NCI-H2227 (cell line): ENCODE data around the gene SCN4A.
A peak's percentile ranks its signal among the peaks of the same experiment; 100 is the strongest.
"Not testable (repeated sequence)": the region's sequence is repeated elsewhere in the genome, so short reads cannot be mapped to it uniquely, and the experiment has no call there.

ENCODE experiments used
- DNase-seq: peaks from one replicate; lab custom pipeline; 2025; ENCODE audit not compliant: unreplicated experiment; lab: John Stamatoyannopoulos, UW

Gene SCN4A

GRCh38 chr17:63939401-63939800 lies 33.3 kb downstream of the SCN4A start:
- DNase-seq: no peak

- no peak for DNase-seq
These were observed 34.8 kb downstream of the SCN4A start for GRCh38 chr17:63937920-63938319.

DNA sequence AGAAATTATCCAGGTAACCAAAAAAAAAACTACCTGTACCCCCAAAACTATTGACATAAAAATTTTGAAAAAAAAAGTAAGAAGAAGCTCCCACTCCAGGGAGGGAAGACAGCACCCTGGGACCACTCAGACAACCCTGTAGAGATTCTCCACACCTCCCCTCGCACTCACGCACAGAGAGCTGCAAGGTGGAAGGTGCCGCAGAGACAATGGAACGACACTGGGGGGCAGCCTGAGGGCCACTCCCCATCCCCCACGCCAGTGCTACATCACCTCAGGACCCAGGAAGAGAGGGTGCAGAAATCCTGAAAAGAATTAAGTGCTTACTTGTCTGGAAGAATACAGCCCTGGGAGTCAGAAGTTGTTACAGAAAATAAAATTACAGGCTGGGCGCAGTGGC lies 35.4 kb downstream of the SCN4A start:
- DNase-seq: no peak

DNA sequence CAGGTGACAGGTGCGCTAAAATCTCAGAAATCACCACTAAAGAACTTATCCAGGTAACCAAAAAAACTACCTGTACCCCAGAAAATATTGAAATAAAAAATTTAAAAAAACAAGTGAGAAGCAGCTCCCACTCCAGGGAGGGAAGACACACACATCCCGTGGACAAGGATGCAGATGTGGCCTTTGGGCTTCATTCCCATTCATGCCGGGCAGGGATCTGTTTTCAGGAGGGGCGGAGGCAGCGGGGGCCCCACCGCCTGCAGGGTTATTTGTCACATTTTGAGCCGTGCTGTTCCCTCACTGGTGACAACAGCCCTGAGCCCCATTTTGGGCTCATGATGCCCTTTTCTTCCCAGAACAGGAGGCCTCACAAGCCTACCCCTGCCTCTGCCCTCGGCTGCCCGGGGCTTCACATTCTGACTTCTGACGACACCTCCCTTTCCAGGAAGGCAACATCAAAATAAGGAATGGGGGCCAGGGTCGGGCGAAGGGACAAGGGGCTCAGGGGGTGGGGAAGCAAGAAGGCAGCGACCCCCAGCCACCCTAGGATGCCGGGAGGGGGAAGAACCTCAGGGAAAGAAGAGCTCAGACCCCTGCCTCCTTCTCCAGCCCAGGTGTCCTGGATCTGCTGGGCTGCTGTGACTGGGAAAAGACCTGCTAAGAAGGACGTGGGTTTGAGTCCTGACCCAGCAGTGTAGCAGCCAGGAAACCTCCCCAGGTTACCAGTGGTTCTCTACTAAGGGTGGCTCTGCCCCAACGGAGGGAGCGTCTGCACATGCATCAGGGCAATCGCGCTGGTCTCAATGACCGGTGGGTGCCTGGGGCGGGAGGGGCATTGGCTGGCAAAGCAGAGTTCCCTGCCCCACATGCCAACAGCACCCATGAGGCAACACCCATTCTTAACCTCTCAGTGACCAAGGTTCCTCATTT lies 38.3 kb downstream of the SCN4A start:
- no peak for DNase-seq

GRCh38 chr17:63933598-63933997 lies 39.1 kb downstream of the SCN4A start:
- no peak for DNase-seq

- no peak for DNase-seq
These were observed 40.0 kb downstream of the SCN4A start for GRCh38 chr17:63932721-63933120.

GRCh38 chr17:63931981-63932561 lies 40.6 kb downstream of the SCN4A start, which contains the start of gene CD79B:
TSS of gene CD79B (minus strand) at chr17:63932331. CDS start at chr17:63932261, 70 bp downstream.
- no peak for DNase-seq

DNA sequence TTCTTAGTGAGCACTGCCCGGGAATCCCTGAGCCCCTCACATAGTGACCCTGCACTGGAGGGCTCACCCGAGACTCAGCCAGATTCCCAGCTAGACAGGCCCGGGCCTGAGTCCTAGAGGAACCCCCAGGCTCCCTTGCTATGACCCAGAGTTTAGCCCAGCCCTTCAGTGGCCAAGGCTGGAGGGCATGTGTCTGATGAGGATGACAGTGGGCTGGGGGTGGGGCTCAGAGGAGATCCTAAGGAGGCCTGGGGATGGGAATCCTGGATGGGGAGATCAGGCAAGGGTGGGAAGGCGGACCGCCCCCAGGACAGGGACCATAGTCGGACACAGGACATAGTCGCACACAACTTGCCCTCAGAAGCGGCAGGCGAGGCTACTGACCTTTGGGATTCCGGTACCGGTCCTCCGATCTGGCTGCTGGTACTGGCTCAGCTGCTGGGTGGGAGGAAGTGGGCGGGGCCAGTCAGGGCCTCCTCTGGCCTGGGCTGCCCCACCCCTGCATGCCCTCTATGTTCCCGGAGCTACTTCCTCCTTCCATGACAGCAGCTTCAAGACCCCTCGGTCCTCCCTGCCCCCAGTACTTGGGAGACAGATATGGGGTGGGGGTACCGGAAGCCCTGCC lies 41.7 kb downstream of the SCN4A start:
- no peak for DNase-seq

DNA sequence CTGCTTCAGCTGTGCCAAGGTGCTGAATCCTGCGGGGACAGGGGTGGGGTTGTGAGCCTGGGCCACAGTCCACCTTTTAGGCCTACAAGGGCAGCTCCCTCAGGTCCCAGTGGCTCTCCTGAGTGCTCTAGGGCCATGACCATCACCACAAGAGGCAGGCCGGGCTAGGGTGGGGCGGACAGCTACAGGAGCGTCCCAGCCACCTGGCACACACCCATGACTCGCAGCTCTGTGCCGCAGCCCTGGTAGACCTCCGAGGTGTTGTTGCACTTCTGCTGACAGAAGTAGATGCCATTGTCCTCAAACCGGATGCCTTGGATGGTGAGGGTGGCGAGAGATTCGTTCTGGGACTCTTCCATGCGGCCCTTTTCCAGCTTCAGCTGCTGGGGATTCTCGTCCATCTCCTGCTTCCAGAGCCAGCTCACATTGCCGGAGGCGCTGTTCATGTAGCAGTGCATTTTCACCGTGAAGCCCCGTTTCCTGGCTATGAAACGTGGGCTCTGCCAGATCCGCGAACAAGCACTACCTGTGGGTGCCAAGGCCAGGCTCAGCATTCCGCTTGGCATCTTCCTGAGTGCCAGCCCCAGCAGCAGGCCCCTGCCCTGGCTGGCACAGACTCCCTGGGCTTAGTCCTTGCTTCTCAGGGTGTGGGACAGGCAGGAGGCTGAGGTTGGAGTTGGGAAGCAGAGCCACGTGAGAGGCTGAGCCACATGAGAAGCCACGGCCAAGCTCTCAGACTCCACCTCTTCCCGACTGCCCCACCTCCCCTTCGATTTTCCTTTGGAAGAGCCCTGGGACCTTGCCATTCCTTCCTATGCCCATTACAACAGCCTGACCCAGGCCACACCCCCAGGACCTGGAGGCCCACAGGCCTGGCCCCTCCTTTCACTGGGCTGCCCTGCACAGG lies 42.6 kb downstream of the SCN4A start:
- DNase-seq: no peak

GRCh38 chr17:63928966-63929695 lies 43.6 kb downstream of the SCN4A start:
- DNase-seq: no peak

DNA sequence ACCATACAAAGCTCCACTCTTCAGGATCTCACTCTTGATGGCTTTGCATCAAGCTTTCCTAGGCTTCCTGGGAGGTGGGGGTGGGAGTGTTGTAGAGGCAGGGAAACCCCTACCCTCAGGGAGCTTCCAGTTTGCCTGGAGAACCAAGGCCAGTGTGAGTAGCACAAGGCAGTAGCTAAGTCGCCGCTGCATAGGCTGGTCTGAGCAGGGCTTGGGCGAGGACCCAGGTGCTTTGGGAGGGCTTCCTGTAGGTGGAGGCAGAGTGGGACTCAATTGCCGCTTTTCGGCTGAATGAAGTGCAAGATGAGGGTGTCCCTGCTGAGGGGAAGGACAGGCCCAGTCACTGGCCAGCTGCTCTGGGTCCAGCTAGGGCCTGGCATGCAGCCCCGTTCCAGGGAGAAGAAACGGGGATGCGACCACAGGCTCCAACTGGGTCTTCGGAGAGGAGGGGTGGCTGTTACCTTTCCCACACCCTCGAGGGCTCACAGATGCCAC lies 44.5 kb downstream of the SCN4A start:
- DNase-seq: no peak

DNA sequence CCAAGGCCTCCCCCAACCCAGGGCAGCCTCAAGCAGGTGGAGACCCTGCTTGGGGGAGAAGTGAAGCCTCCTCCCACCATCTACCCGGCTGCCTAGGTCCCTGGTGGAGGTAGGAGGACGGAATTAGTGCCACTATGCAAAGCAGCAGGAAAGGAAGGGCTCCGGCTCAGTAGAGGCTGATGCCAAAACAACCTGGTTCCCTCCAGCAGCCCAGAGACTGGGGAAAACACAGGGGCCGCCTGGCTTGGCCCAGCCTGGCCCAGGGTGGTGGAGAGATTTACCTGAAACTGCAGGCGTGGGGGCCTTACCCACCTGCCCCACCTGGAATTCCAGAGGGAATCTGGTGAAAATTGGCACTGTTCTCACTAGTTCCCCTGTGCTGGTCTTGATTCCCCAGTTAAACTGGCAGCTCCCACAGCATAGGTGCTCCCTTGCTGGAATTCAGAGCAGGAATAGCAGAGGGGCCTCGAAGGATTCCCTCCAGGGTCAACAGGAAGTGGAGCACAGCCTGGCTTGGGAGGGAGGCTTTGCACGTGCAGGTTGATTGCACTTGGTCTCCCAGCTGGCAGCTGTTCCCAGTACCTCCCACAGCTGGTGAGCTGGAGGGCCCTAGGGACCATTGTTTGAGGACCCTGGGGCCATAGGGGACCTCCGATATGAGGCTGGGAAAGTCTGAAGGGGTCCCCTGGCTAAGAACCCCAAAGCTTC lies 45.1 kb downstream of the SCN4A start:
- no peak for DNase-seq

DNA sequence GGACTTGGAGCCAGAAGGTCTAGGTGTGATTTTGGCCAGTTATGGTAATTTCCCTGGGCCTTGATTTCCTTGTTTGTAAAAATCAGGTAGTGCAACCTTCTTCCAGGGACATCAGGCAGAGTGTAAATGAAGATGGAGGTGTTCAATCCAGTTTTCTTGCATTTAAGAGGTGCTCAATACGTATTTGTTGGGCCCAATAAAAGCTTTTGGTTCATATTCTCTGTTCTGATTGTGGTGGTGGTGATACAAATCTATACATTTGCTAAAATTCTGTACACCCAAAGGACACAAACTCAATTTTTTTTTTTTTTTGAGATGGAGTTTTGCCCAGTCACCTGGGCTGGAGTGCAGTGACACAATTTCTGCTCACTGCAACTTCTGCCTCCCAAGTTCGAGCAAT lies 46.6 kb downstream of the SCN4A start:
- no peak for DNase-seq

DNA sequence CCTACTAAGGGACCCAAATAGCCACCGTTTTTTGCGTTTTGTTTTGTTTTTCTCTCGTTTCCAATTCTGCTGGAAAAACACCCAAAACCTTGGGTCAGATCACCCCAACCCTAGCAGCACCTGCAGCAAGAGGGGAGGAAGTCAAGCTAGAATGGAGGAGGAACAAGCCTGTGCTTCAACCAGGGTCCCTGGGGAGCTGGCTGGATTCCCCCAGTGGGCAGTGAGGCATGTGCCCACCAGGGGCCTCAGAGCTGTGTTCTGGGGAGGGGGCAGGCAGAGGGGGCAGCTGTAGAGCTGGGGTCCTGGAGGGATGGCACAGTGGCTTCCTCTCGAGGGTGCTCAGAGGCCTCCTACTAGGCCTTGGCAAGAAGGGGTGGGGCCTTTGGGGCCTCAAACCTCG lies 47.1 kb downstream of the SCN4A start:
- no peak for DNase-seq

- not testable (repeated sequence) for DNase-seq
These were observed 50.3 kb downstream of the SCN4A start for GRCh38 chr17:63922402-63922801.

- DNase-seq: not testable (repeated sequence)
These were observed 51.9 kb downstream of the SCN4A start for GRCh38 chr17:63920779-63921178.

- DNase-seq: not testable (repeated sequence)
These were observed 52.7 kb downstream of the SCN4A start for GRCh38 chr17:63920050-63920449.

DNA sequence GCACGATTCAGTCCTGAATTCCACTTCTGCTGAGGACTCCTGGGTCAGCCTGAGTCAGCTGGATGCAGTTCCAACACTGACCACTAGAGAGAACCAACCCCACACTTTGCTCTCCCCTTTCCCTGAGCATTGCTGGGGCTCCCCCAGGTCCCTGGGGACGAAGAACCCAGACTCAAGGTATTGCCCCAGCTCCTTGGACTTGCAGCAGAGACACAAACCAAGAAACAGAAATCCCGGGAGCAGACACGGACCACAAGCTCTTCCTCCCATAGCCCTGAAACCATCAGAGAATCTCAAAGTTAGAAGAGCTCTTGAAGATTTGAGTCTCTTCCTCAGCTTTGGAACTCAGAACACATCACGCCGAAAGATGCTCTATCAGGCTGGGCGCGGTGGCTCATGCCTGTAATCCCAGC lies 53.4 kb downstream of the SCN4A start:
- DNase-seq: peak; percentile 19

- not testable (repeated sequence) for DNase-seq
These were observed 53.9 kb downstream of the SCN4A start, which contains the start of gene GH1 for GRCh38 chr17:63918789-63919305. TSS of gene GH1 (minus strand) at chr17:63918839. CDS start at chr17:63918776, 63 bp downstream.
